Loucy (cell line): ENCODE results near the gene CLDN20.

Experiments
- H2AFZ ChIP-seq: fragments of 200-600 bp; sonication (generic); 2 replicates; pipeline ENCODE4 v1.6.0; 2016; ENCODE audit warnings: antibody characterized with exemption, mild to moderate bottlenecking, low read length, moderate library complexity
- H3F3A ChIP-seq: fragments of 200-600 bp; 2 replicates; pipeline ENCODE4 v1.6.0; 2016; ENCODE audit warnings: antibody characterized with exemption, low read depth, mild to moderate bottlenecking
- H3K27me3 ChIP-seq: fragments of 200-600 bp; sonication (generic); 2 replicates; pipeline ENCODE4 v1.6.1; 2014; ENCODE audit warnings: low read length, mild to moderate bottlenecking; ENCODE audit not compliant: insufficient read depth, poor library complexity, severe bottlenecking
- H3K36me3 ChIP-seq: fragments of 200-600 bp; sonication (generic); 2 replicates; pipeline ENCODE4 v1.6.1; 2016; ENCODE audit warnings: low read length; ENCODE audit not compliant: insufficient read depth
- H3K4me1 ChIP-seq: fragments of 200-600 bp; sonication (generic); 2 replicates; pipeline ENCODE4 v1.5.1; 2014; ENCODE audit warnings: low read length, mild to moderate bottlenecking; ENCODE audit not compliant: insufficient read depth, poor library complexity, severe bottlenecking
- H3K4me2 ChIP-seq: fragments of 200-600 bp; sonication (generic); 2 replicates; pipeline ENCODE4 v1.6.0; 2014; ENCODE audit warnings: antibody characterized with exemption, low read length, low read depth, mild to moderate bottlenecking; ENCODE audit not compliant: poor library complexity, severe bottlenecking
- H3K4me3 ChIP-seq: fragments of 200-600 bp; sonication (generic); 2 replicates; pipeline ENCODE4 v1.5.1; 2014; ENCODE audit warnings: low read length, mild to moderate bottlenecking, mixed read lengths; ENCODE audit not compliant: poor library complexity, severe bottlenecking
- H3K79me2 ChIP-seq: fragments of 200-600 bp; sonication (generic); 2 replicates; pipeline ENCODE4 v1.6.1; 2014; ENCODE audit warnings: low read length; ENCODE audit not compliant: insufficient read depth
- H3K9ac ChIP-seq: fragments of 200-600 bp; sonication (generic); 2 replicates; pipeline ENCODE4 v1.6.0; 2014; ENCODE audit warnings: mild to moderate bottlenecking, low read depth, low read length, moderate library complexity; ENCODE audit not compliant: poor library complexity, severe bottlenecking
- H3K9me2 ChIP-seq: fragments of 200-600 bp; sonication (generic); replicated peaks from 2 replicates; pipeline ENCODE4 v1.6.1; 2016; ENCODE audit warnings: low read depth, low read length, mixed read lengths
- H3K9me3 ChIP-seq: fragments of 200-600 bp; sonication (generic); 2 replicates; pipeline ENCODE4 v1.6.1; 2014; ENCODE audit warnings: mild to moderate bottlenecking, antibody characterized with exemption, low read length, low read depth; ENCODE audit not compliant: insufficient read depth
- H4K20me1 ChIP-seq: fragments of 200-600 bp; sonication (generic); 2 replicates; pipeline ENCODE4 v1.6.0; 2014; ENCODE audit warnings: antibody characterized with exemption, low read length, mild to moderate bottlenecking; ENCODE audit not compliant: insufficient read depth, poor library complexity, severe bottlenecking
- EZH2phosphoT487 ChIP-seq: fragments of 200-600 bp; IDR thresholded peaks from 2 replicates; pipeline ENCODE4 v1.6.1; 2018; ENCODE audit warnings: antibody characterized with exemption, mild to moderate bottlenecking, moderate library complexity, borderline replicate concordance
- TF ChIP-seq, protein P1 (sequence below): fragments of 200-600 bp; sonication (generic); conservative IDR thresholded peaks from 2 replicates; pipeline ENCODE4 v1.5.1; 2014; ENCODE audit warnings: mild to moderate bottlenecking, antibody characterized with exemption, low read length

Gene CLDN20

DNA sequence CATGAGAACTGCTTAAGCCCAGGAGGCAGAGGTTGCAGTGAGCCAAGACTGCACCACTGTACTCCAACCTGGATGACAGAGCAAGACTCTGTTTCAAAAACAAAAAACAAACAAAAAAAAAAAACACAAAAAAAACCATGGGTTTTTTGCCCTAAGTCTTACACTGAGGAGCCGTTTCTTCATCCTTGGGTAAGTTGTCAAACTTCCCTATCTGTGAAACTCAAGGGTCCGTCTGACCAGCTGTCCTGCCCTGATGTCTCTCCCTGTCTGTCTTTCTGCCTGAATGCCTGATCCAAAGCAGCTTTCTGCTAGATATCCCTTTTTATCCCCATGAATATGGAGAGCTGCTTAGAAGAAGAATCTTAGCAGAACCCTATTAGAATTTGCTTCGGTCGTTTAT, 41.3 kb upstream of the CLDN20 start:
- H3K9me2 ChIP-seq, result no peaks in the 10 kb centered on the region

DNA sequence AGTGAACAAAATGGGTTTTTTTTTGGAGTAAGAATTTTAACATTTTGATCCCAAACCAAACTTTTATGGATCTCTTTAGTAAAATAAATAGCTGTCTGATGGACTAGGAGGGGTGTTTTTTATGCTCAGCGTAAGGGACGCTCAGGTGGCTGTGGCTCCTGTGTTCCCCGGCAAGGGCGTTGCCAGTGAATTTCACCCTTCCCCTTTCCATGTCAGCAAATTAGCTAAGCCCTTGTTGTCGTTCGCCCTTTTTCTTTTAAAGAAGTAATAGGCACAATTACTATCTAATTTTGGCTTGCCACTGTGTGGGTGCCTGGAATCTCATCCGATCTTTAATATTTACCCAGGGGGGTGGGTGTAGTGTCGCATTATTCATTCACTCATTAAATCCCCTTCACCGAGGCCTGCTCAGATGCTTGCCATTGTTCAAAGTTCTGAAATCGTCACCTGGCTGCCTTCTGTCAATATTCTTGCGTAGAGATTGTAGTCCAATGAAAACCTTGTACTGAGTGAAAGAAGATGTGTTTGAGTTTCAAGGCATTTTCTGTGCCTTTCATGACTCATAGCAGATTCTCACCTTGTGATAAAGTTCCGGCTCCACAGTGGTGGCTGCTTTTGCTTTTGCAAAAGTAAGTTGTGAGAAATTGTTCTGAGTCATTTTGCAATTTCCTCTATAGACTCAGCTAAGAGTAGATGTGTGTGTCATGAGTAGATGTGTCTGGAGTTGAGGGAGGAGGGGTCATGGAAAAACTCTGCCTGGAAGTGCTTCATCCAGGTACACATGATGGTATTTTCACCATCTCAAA, 40.0 kb upstream of the CLDN20 start:
- no peaks in the 10 kb centered on the region for H3K27me3 ChIP-seq
- no peaks in the 10 kb centered on the region for H3K79me2 ChIP-seq
- H4K20me1 ChIP-seq, result no peaks in the 10 kb centered on the region
- H3K4me2 ChIP-seq, result no peak overlapping the region
- H3K9me2 ChIP-seq, result no peaks in the 10 kb centered on the region
- H3K4me1 ChIP-seq, result no peaks in the 10 kb centered on the region
- H2AFZ ChIP-seq, result no peak overlapping the region
- no peak overlapping the region for H3K4me3 ChIP-seq
- H3F3A ChIP-seq, result no peaks in the 10 kb centered on the region
- H3K36me3 ChIP-seq, result no peaks in the 10 kb centered on the region
- no peaks in the 10 kb centered on the region for H3K9me3 ChIP-seq
- H3K9ac ChIP-seq, result no peak overlapping the region
- no peak for TF ChIP-seq EZH2phosphoT487
- TF ChIP-seq, protein P1, sequence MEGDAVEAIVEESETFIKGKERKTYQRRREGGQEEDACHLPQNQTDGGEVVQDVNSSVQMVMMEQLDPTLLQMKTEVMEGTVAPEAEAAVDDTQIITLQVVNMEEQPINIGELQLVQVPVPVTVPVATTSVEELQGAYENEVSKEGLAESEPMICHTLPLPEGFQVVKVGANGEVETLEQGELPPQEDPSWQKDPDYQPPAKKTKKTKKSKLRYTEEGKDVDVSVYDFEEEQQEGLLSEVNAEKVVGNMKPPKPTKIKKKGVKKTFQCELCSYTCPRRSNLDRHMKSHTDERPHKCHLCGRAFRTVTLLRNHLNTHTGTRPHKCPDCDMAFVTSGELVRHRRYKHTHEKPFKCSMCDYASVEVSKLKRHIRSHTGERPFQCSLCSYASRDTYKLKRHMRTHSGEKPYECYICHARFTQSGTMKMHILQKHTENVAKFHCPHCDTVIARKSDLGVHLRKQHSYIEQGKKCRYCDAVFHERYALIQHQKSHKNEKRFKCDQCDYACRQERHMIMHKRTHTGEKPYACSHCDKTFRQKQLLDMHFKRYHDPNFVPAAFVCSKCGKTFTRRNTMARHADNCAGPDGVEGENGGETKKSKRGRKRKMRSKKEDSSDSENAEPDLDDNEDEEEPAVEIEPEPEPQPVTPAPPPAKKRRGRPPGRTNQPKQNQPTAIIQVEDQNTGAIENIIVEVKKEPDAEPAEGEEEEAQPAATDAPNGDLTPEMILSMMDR, result no peak

More for the DNA sequence above, 41.3 kb upstream of the CLDN20 start:
- Histone ChIP-seq H3F3A (no peaks in the 10 kb centered on the region), H3K4me3 (no peak overlapping the region), H3K4me2 (no peak overlapping the region), H2AFZ (no peak overlapping the region), H3K4me1 (no peaks in the 10 kb centered on the region), H3K9me3 (no peaks in the 10 kb centered on the region), H3K9ac (no peak overlapping the region), H3K27me3 (no peaks in the 10 kb centered on the region), H3K79me2 (no peaks in the 10 kb centered on the region), H3K36me3 (no peaks in the 10 kb centered on the region), H4K20me1 (no peaks in the 10 kb centered on the region)
- no peak for TF ChIP-seq EZH2phosphoT487
- TF ChIP-seq, protein P1, result no peak

DNA sequence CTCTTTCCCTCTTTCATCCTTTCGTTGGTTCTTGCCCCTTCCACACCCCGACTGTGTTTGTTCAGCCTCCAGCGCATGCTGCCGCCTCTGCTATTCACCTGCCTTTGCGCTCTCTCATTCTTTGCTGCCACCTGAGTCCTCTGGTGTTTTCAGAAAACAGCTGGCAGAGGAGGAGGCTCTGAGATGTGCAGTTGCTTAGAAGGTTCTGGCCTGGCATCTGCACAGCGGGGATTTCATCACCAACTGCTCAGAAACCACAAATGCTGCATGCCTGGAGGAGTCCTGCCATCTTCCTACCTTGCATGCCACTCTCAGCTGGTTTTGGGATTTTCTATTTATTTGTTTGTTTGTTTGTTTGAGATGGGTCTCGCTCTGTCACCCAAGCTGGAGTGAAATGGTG, 39.2 kb upstream of the CLDN20 start:
- Histone ChIP-seq H2AFZ (no peak overlapping the region), H3K9me3 (no peaks in the 10 kb centered on the region), H3K27me3 (no peaks in the 10 kb centered on the region), H3K9ac (no peak overlapping the region), H3K4me3 (no peak overlapping the region), H3K79me2 (no peaks in the 10 kb centered on the region), H3F3A (no peaks in the 10 kb centered on the region), H4K20me1 (no peaks in the 10 kb centered on the region), H3K4me2 (no peak overlapping the region), H3K4me1 (no peaks in the 10 kb centered on the region), H3K9me2 (no peaks in the 10 kb centered on the region), H3K36me3 (no peaks in the 10 kb centered on the region)
- TF ChIP-seq, protein P1, result no peak
- TF ChIP-seq EZH2phosphoT487, result no peak
